Peyer's patch (tissue), 4 donors: ENCODE results near the gene TNNC1. TPM values are rescaled to one million over a fixed set of nuclear protein-coding genes. Genes with fewer than 3 reads are reported as not detected.

ENCODE experiments used
- DNase-seq, 3 donors: peaks; one replicate each; pipeline ENCODE4 v3.0.0-alpha.2; 2017 to 2019
- H3K27ac ChIP-seq, 4 donors: fragments of 200-600 bp; sonication (generic); one replicate each; pipeline ENCODE4 v1.5.1; 2016 to 2019
- H3K27me3 ChIP-seq, 2 donors: fragments of 200-600 bp; sonication (generic); one replicate each; pipeline ENCODE4 v1.5.1; 2019
- H3K36me3 ChIP-seq, 3 donors: fragments of 200-600 bp; sonication (generic); one replicate each; pipeline ENCODE4 v1.5.1; 2016 to 2019
- H3K4me1 ChIP-seq, 4 donors: fragments of 200-600 bp; sonication (generic); one replicate each; pipeline ENCODE4 v1.5.1; 2016 to 2019
- H3K4me3 ChIP-seq, 4 donors: fragments of 200-600 bp; sonication (generic); 1 replicate in 3 of 4; 2 replicates in 1 of 4; pipeline ENCODE4 v1.5.1; 2016 to 2019; ENCODE audit warnings: mild to moderate bottlenecking in 1 of 4
- H3K9me3 ChIP-seq, 4 donors: fragments of 200-600 bp; sonication (generic); one replicate each; pipeline ENCODE4 v1.5.1; 2016 to 2019; ENCODE audit warnings: mild to moderate bottlenecking in 1 of 4
- POLR2A ChIP-seq, 2 donors: fragments of 450-650 bp; IDR thresholded peaks; one replicate each; pipeline ENCODE4 v1.5.1; 2017; ENCODE audit warnings: antibody characterized with exemption in 2 of 2, mild to moderate bottlenecking in 2 of 2, moderate library complexity in 2 of 2
- total RNA-seq, 4 donors: library from RNA; depleted of rRNA; stranded (reverse); fragments of >200 nt; gene quantifications; one replicate each; pipeline ENCODE4 v1.1.0, GENCODE V29; 2016
- TF ChIP-seq, protein P1 (sequence below), 6 experiments: fragments of 450-650 bp in 4 of 6; fragments of 200-600 bp in 2 of 6; sonication (generic) in 1 of 6; IDR thresholded peaks; one replicate each; pipeline ENCODE4 v1.5.1; 2017 to 2019; ENCODE audit warnings: antibody characterized with exemption in 6 of 6, mild to moderate bottlenecking in 3 of 6, moderate library complexity in 1 of 6

TNNC1 gene
- total RNA-seq, 4 donors from 2014 or later = not detected

GRCh38 chr3:52456800-52457183 is 3.0 kb upstream of the TNNC1 start:
- DNase-seq = peak in 1 of 3 donors; percentile 39
- Histone ChIP-seq H3K9me3 (no peaks in the 10 kb centered on the region), H3K27ac (peak overlapping the region in 3 of 4 donors; percentile 82 to 92 (median 86)), H3K36me3 (peaks cover 0 to 43% (median 0%) of the 10 kb centered on the region in 3 donors), H3K4me1 (peaks cover 7 to 9% (median 8%) of the 10 kb centered on the region in 4 donors), H3K27me3 (no peaks in the 10 kb centered on the region), H3K4me3 (peak overlapping the region in 3 of 4 donors; percentile 77 to 95 (median 86))
- TF ChIP-seq POLR2A (IDR thresholded peaks at IDR 0.05) = no peak
- TF ChIP-seq, protein P1, sequence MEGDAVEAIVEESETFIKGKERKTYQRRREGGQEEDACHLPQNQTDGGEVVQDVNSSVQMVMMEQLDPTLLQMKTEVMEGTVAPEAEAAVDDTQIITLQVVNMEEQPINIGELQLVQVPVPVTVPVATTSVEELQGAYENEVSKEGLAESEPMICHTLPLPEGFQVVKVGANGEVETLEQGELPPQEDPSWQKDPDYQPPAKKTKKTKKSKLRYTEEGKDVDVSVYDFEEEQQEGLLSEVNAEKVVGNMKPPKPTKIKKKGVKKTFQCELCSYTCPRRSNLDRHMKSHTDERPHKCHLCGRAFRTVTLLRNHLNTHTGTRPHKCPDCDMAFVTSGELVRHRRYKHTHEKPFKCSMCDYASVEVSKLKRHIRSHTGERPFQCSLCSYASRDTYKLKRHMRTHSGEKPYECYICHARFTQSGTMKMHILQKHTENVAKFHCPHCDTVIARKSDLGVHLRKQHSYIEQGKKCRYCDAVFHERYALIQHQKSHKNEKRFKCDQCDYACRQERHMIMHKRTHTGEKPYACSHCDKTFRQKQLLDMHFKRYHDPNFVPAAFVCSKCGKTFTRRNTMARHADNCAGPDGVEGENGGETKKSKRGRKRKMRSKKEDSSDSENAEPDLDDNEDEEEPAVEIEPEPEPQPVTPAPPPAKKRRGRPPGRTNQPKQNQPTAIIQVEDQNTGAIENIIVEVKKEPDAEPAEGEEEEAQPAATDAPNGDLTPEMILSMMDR (IDR thresholded peaks at IDR 0.05) = no peak

GRCh38 chr3:52456169-52456799 is 2.4 kb upstream of the TNNC1 start:
- H3K9me3 ChIP-seq = no peaks in the 10 kb centered on the region
- H3K27ac ChIP-seq = peak overlapping the region; percentile 82 to 92 (median 84)
- peak in 1 of 3 donors; percentile 48 for DNase-seq
- peaks cover 7 to 9% (median 8%) of the 10 kb centered on the region in 4 donors for H3K4me1 ChIP-seq
- peak overlapping the region; percentile 65 to 95 (median 82) for H3K4me3 ChIP-seq
- peaks cover 0 to 38% (median 0%) of the 10 kb centered on the region in 3 donors for H3K36me3 ChIP-seq
- H3K27me3 ChIP-seq = no peaks in the 10 kb centered on the region
- no peak for TF ChIP-seq POLR2A (IDR thresholded peaks at IDR 0.05)
- TF ChIP-seq, protein P1 (IDR thresholded peaks at IDR 0.05) = no peak

- peak; percentile 94 to 96 (median 96) for DNase-seq
- peak in 1 of 2 donors; percentile 29 for TF ChIP-seq POLR2A (IDR thresholded peaks at IDR 0.05)
- TF ChIP-seq, protein P1 (IDR thresholded peaks at IDR 0.05) = no peak
These were observed 1.7 kb upstream of the TNNC1 start, which contains the start of gene NISCH for GRCh38 chr3:52455283-52456168. TSS of gene NISCH (plus strand) at chr3:52455604. CDS start at chr3:52455642, 38 bp downstream.

DNA sequence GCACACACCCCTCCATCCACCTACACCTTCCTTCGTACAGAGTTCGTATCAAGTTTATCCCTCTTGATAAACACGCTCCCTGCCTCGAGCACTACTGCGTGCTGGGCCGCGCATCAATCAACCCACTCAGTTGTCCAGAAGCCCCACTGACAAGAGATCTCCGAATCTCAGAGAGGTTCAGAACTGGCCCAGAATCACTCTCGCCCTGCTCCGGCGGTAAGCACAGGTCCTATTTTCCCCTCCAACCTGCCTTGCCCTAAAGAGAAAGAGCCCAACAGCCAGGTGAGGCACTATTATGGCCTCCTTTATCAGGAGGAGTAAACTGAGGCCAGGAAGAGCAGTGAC is 1.1 kb upstream of the TNNC1 start:
- no peak for DNase-seq
- H3K27ac ChIP-seq = peak overlapping the region; percentile 82 to 92 (median 84)
- H3K9me3 ChIP-seq = no peaks in the 10 kb centered on the region
- peaks cover 7 to 9% (median 8%) of the 10 kb centered on the region in 4 donors for H3K4me1 ChIP-seq
- peak overlapping the region; percentile 65 to 95 (median 82) for H3K4me3 ChIP-seq
- no peak for TF ChIP-seq POLR2A (IDR thresholded peaks at IDR 0.05)
- TF ChIP-seq, protein P1 (IDR thresholded peaks at IDR 0.05) = no peak
- H3K27me3 ChIP-seq = no peaks in the 10 kb centered on the region
- peaks cover 0 to 24% (median 0%) of the 10 kb centered on the region in 3 donors for H3K36me3 ChIP-seq

More at GRCh38 chr3:52455283-52456168, 1.7 kb upstream of the TNNC1 start, which contains the start of gene NISCH:
- Histone ChIP-seq H3K36me3 (peaks cover 0 to 30% (median 0%) of the 10 kb centered on the region in 3 donors), H3K27ac (peak within 1 kb of the TSS; percentile 82 to 92 (median 84)), H3K4me1 (peaks cover 7 to 9% (median 8%) of the 10 kb centered on the region in 4 donors), H3K27me3 (no peaks in the 10 kb centered on the region), H3K9me3 (no peaks in the 10 kb centered on the region), H3K4me3 (peak within 1 kb of the TSS; percentile 65 to 95 (median 82))

DNA sequence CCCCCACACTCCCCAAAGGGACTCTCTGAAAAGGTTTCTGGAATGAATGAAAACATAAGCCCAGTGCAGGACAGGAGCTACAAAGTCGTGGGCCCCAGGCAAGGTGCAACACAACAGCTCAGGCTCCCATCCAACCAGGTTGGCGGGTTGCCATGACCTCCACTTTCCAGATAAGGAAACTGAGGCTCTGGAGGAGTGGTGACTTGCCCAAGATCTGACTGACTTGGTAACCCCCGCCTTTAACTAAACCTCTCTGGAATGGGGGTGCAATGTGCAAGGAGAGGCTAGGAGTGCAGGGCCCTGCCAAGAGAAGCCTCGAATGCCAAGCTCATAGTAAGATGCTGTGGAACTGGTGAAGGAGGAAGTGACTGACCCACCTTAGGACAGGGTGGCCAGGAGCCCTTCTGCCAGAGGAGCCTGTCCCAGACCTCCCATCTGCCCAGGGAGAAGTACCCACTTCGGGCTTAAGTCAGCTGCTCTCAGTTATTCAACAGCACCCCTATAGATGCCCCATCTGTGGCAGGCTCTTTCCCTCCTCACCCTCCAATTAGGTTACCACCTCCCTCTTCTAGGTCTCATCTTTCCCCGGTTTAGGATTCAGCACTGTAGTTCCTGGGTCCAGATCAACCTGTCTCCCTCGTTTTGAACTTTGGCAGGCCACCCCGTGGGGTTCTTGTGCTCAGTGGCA is 553 bp upstream of the TNNC1 start:
- Histone ChIP-seq H3K27ac (peak overlapping the region; percentile 82 to 92 (median 84)), H3K4me1 (peaks cover 7 to 9% (median 8%) of the 10 kb centered on the region in 4 donors), H3K27me3 (no peaks in the 10 kb centered on the region), H3K9me3 (no peaks in the 10 kb centered on the region), H3K36me3 (peaks cover 0 to 19% (median 0%) of the 10 kb centered on the region in 3 donors), H3K4me3 (peak overlapping the region in 3 of 4 donors; percentile 77 to 95 (median 86))
- TF ChIP-seq, protein P1 (IDR thresholded peaks at IDR 0.05) = no peak
- peak in 1 of 3 donors; percentile 44 for DNase-seq
